Measurements from ENCODE around the gene LY6G5C.

Gene LY6G5C

GRCh38 chr6:31663126-31663960 lies 17.5 kb downstream of the LY6G5C start:
- DNase-seq, result no peak

DNA sequence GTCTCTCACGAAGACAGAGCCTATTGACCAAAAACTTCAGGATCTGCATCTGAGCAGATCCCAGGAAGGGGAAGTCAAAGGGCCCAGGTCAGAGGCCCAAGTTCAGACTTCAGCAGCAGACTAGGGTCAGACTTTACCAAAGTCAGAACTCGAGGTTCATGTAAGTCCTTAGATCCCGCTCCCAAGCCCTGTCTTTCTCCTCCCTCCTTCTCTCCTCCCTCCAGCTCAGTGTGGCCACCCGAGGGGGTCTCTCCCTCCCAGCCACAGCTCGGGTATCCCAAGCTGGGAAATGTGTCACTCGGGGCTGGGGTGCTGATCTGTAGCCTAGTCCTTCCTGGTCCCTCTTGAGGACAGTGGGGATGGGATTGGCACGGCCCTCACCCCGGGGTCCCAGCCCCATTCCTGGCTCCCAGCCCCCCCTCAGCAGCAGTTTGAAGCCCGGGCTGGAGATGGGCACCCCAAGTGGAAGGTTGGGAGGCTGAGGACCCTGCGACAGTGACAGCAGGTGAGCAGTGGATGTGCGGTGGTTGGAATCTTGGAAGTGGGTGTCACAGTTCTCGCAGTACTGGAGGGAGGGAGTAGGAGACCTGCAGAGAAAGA lies 18.6 kb downstream of the LY6G5C start:
- DNase-seq, result no peak

- DNase-seq, result no peak
These were observed 19.4 kb downstream of the LY6G5C start for GRCh38 chr6:31661262-31662123.

DNA sequence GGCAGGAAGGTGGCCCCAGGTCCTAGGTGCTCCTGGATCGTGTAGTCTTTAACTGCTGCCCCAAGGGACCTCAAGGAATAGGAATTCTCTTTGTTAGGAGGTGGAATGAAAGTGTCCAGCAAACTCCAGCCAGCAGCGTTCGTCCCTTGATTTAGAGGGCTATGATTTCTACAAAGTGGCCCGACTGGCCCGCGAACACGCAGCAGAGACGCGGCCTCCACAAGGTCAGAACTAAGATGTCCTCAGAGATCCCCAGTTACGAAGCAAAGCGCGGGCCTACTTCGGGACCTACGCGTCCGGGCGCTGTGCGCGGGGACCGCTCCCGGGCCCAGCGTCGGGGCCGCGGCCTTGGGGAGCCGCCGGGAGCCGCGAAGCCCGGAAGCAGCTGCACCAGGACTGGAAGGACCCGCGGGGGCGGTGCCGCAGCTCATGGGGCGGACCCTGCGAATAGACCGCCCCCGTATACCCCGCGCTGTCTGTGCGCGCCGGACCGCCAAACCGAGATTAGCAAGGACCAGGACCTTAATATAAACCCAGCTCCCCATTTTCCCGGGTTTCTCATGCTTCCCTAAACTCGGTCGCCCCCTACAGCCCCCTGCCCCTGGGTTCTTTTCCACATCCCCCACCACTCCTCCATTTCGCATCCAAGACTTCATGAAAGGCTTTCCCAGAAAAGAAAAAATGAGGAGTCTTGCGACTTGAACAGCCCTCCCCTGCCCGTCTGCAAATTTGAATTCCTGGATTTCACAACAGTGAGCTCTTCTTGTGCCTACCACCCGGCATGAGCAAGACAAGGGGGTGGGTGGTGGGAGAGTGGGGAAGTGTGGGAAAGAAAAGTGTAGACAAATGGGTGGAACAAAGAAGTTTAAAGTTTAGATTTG lies 20.2 kb downstream of the LY6G5C start, which contains the start of gene C6orf47:
Gene C6orf47, minus strand, starts transcription at position 398 of the 881 bp plus-strand sequence. CDS start 831 bp downstream, outside the sequence.
- peak in 48 of 51 donors; percentile 24 to 84 (median 62) for DNase-seq

DNA sequence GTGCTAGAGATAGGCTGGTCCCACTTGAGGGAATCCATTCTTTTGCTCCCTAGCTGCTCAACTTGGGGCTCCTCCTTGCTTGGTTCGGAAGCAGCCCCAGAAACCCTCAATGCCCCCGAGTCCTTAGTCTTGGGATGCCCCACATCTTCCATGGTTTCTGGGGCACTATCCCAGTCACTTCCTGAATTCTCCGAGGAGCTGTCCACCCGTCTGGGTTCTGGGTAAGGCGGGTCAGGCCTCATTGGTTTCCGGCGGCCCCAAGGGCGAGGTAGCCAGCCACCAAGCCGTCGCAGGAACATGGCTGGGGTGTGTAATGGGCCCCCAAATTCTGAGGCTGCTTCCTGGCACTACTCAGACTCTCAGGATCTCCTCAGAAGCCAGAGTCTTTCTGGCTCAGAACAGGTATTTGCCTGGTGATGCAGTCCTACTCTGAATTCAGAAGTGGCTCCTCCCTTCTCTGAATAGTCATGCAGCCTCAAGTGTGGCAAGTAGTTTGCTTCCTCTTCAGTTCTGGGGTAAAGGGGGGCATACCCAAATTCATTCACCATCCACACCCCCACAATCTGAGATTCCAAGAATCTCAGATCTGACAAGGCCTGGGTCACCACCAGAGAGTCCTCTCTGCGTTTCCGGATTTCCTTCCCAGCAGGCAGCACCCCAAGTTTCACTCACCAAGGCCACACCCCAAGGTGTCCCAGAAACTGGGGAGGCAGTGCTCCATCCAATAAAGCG lies 21.1 kb downstream of the LY6G5C start:
- peak in 2 of 51 donors; percentile 2 to 32 for DNase-seq

- DNase-seq, result no peak
These were observed 21.8 kb downstream of the LY6G5C start for GRCh38 chr6:31658983-31659648.

- no peak for DNase-seq
These were observed 22.6 kb downstream of the LY6G5C start for GRCh38 chr6:31658158-31658688.

- no peak for DNase-seq
These were observed 23.3 kb downstream of the LY6G5C start for GRCh38 chr6:31657406-31658157.

- DNase-seq, result no peak
These were observed 25.3 kb downstream of the LY6G5C start, which contains the start of gene APOM for GRCh38 chr6:31655349-31656237. TSS of gene APOM (plus strand) at chr6:31655894. CDS start at chr6:31655967, 73 bp downstream.

DNA sequence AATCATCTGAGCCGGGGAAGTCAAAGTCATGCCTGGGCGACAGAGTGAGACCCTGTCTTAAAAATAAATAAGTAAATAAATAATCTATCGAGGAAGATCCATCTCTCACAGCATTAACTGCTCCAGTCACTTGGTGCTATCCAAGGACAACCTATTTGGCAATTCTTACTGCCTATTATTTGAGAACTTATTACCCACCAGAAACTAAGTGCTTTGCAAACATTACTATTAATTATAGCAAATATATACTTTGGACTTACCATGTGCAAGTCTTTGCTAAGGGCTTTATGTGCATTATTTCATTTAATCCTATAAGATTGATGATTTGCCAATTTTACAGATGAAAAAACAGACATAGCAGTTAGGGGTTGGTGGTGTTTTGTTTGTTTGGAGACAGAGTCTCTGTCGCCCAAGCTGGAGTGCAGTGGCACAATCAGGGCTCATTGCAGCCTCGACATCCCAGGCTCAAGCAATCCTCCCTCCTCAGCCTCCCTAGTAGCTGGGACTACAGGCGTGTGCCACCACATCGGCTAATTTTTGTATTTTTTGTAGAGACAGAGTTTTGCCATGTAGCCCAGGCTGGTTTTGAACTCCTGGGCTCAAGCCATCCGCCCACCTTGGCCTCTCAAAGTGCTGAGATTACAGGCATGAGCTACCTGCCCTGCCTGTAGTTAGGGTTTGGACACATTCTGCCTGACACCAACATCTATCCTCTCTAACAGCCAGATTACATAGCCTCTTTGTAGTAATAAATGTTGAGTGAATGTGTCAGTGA lies 26.1 kb downstream of the LY6G5C start:
- DNase-seq, result no peak

DNA sequence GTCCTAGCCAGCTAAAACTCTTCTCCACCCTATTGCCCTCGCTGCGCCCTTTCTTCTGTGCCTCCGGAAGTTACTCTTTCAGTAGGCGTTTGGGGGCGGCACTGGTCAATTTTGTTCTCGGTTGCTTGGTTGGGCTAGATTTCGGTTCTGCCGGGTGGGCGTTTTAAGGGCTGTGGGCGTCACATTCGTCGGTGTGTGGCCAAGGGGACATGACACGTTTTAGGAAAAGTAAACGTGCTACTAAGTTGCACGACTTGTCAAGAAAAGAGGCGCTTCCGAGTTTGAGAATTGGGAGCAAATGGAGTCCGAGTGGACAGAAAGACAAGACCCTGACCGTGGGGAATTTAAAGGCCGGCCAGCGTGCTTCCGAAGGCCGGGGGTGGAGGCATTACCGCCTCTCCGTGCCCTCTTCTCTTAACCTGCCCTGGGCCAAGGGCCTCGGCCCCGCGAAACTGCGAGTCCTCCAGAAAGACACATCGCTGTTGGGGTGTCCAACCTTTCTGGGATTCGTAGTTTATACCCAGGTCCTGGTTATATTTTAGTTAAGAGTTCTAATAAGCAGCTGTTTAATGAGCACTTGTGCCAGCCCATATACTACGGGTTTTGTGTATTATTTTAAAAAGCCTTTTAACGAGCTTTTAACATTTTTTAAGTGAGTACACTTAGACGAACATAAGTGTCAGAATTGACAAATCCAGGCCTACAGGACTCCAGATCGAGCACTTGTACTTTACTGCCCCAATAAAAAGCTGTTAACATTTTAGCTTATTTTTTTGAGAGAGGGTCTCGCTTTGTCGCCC lies 27.7 kb downstream of the LY6G5C start:
- DNase-seq, result peak in 38 of 51 donors; percentile 52 to 99 (median 86)

DNA sequence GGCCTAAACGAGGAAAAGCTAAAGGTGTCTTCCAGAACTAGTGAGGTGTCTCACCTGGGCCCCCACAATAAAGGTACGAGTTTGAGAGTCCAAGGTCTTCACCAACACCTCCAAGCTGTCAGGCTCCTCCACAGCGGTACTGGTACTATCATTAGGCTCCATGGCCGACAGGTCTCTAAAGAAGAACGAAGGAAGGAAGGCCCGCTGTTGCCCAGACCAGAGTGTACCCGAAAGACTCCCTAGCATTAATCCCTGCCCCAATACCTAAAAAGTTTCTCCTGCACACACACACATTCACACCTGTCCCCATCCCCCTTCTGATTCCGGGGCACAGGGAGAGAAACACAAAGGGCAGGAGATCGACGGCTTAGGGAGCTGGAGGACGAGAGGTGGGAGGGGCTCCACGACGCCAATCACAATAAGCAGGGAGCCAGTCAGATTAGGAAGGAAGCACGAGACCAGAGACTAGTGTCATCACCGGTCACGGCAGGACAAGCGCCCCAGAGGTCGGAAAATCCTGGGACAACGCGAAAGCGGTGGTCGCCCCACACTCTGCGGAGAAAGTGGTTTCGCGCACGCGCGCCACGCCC lies 29.2 kb downstream of the LY6G5C start:
- peak in 10 of 51 donors; percentile 63 to 88 (median 78) for DNase-seq

DNA sequence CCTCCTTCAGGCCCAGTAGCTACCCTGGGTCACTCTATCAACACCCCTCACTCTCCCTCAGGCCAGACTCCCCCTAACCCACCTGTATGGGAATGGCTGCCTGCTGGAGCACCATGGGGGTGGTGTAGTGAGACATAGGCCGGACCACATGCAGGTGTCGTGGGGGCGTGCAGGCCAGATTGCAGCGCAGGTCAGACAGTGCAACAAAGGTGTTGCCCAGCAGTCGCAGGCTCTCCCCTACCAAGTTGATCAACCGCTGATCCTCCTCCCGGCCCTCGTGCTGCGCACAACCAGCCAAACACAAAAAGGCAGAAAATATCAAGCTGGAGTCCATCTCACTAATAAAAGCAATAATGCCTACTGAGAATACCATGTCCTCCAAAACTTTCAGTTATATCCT lies 35.5 kb downstream of the LY6G5C start:
- no peak for DNase-seq

GRCh38 chr6:31643818-31644454 lies 36.9 kb downstream of the LY6G5C start:
- no peak for DNase-seq

All from hypothalamus (tissue), 51 donors.